ENCODE measurements around the gene HOXD11. TPM values are rescaled to one million over a fixed set of nuclear protein-coding genes. Genes with fewer than 3 reads are reported as not detected.

HOXD11 gene
- total and polyA plus RNA-seq, 2 of the 13 experiments (the other 11 are each of a cell fraction or from before 2014, with no cell fraction given), result not detected

DNA sequence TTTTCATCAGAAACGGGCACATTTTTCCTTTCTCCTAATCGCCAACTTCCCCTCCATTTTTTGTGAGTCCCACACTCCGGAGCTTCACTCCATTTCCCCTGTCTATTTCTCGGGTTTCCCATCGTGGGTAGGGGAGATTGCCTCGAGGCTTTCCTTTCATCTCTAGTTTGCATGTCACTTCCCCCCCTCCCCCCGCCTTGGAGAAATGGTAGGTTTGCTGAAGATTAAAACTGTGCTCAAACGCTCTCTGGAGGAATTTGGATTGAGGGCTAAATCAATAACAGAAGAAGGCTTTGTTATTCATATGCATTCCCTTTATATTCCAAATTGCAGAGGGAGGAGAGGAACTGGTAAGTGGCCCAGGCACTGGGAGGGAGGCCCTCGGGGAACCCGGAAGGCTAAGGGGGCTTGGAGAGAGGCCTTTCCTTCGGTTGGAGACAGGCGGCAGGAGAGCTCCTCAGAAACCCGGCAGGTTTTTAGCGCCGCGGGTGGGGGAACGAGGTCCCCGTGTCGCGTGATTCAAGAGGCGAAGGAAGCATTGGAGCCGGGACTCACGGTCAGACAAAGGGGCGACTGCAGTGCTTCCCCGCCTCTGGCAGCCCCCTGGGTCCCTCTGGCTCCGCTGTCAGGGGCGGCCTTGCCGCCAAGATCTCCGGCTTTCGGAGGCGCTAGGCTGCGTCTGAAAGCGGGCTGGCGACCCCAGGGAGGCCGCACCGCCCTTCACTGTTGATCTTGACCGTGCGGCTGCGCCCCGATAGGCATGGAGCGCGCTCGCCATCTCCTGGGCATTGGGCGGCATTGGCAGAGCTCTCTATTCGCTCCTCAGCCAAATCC is 9.9 kb upstream of the HOXD11 start (continued):
- TF ChIP-seq, protein P1, sequence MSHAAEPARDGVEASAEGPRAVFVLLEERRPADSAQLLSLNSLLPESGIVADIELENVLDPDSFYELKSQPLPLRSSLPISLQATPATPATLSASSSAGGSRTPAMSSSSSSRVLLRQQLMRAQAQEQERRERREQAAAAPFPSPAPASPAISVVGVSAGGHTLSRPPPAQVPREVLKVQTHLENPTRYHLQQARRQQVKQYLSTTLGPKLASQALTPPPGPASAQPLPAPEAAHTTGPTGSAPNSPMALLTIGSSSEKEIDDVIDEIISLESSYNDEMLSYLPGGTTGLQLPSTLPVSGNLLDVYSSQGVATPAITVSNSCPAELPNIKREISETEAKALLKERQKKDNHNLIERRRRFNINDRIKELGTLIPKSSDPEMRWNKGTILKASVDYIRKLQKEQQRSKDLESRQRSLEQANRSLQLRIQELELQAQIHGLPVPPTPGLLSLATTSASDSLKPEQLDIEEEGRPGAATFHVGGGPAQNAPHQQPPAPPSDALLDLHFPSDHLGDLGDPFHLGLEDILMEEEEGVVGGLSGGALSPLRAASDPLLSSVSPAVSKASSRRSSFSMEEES (CRISPR knock-in tag; IDR thresholded peaks at IDR 0.05), result 0 out of 2 replicates have a peak, but pooled peaks have one; percentile 32
- TF ChIP-seq ELF4 (CRISPR knock-in tag; IDR thresholded peaks at IDR 0.05; ENCODE audit: borderline replicate concordance) (no peak), ZNF781 (CRISPR knock-in tag; IDR thresholded peaks at IDR 0.05; ENCODE audit: borderline replicate concordance, not compliant biosample characterization) (no peak), POGZ (CRISPR knock-in tag; IDR thresholded peaks at IDR 0.05) (no peak), ZSCAN20 (CRISPR knock-in tag; IDR thresholded peaks at IDR 0.05; ENCODE audit: borderline replicate concordance) (no peak), ZNF768 (CRISPR knock-in tag; IDR thresholded peaks at IDR 0.05) (peak; percentile 50; the same call in 1 of the 2 replicates), ZNF891 (CRISPR knock-in tag; IDR thresholded peaks at IDR 0.05) (peak; percentile 84), GABPB1 (CRISPR knock-in tag; IDR thresholded peaks at IDR 0.05) (peak; percentile 64; the same call in 1 of the 2 replicates), XRCC5 (optimal IDR thresholded peaks at IDR 0.05; ENCODE audit: low read length) (peak; percentile 90), ZNF776 (CRISPR knock-in tag; IDR thresholded peaks at IDR 0.05) (peak; percentile 83; the same call in 1 of the 2 replicates), ZNF292 (CRISPR knock-in tag; IDR thresholded peaks at IDR 0.05; ENCODE audit: borderline replicate concordance, low read depth) (no peak), KDM2A (CRISPR knock-in tag; IDR thresholded peaks at IDR 0.05; ENCODE audit: borderline replicate concordance, low read depth) (peak; percentile 91; the same call in 1 of the 2 replicates), PHF8 (CRISPR knock-in tag; IDR thresholded peaks at IDR 0.05) (peak; percentile 41; the same call in 1 of the 2 replicates), KMT2A (CRISPR knock-in tag; IDR thresholded peaks at IDR 0.05) (no peak), TP53 (CRISPR knock-in tag; conservative IDR thresholded peaks at IDR 0.05) (no peak), JUND (CRISPR knock-in tag; IDR thresholded peaks at IDR 0.05) (no peak)
- TF ChIP-seq, protein P2, sequence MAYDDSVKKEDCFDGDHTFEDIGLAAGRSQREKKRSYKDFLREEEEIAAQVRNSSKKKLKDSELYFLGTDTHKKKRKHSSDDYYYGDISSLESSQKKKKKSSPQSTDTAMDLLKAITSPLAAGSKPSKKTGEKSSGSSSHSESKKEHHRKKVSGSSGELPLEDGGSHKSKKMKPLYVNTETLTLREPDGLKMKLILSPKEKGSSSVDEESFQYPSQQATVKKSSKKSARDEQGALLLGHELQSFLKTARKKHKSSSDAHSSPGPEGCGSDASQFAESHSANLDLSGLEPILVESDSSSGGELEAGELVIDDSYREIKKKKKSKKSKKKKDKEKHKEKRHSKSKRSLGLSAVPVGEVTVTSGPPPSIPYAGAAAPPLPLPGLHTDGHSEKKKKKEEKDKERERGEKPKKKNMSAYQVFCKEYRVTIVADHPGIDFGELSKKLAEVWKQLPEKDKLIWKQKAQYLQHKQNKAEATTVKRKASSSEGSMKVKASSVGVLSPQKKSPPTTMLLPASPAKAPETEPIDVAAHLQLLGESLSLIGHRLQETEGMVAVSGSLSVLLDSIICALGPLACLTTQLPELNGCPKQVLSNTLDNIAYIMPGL (CRISPR knock-in tag; IDR thresholded peaks at IDR 0.05; ENCODE audit: borderline replicate concordance in 1 of 2, low read depth in 1 of 2), result peak; percentile 38 to 88; a peak in 2 of 4 replicates
- TF ChIP-seq, protein P3, sequence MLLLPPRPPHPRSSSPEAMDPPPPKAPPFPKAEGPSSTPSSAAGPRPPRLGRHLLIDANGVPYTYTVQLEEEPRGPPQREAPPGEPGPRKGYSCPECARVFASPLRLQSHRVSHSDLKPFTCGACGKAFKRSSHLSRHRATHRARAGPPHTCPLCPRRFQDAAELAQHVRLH (CRISPR knock-in tag; IDR thresholded peaks at IDR 0.05; ENCODE audit: borderline replicate concordance, low read depth), result peak; percentile 39; the same call in 1 of the 2 replicates
- TF ChIP-seq, protein P4, sequence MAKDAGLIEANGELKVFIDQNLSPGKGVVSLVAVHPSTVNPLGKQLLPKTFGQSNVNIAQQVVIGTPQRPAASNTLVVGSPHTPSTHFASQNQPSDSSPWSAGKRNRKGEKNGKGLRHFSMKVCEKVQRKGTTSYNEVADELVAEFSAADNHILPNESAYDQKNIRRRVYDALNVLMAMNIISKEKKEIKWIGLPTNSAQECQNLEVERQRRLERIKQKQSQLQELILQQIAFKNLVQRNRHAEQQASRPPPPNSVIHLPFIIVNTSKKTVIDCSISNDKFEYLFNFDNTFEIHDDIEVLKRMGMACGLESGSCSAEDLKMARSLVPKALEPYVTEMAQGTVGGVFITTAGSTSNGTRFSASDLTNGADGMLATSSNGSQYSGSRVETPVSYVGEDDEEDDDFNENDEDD (CRISPR knock-in tag; IDR thresholded peaks at IDR 0.05; ENCODE audit: borderline replicate concordance), result peak; percentile 35; the same call in 1 of the 2 replicates
- TF ChIP-seq, protein P5, sequence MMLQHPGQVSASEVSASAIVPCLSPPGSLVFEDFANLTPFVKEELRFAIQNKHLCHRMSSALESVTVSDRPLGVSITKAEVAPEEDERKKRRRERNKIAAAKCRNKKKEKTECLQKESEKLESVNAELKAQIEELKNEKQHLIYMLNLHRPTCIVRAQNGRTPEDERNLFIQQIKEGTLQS (CRISPR knock-in tag; IDR thresholded peaks at IDR 0.05), result 0 out of 2 replicates have a peak, but pooled peaks have one; percentile 32
- TF ChIP-seq, protein P6, sequence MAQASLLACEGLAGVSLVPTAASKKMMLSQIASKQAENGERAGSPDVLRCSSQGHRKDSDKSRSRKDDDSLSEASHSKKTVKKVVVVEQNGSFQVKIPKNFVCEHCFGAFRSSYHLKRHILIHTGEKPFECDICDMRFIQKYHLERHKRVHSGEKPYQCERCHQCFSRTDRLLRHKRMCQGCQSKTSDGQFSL (CRISPR knock-in tag; IDR thresholded peaks at IDR 0.05), result no peak
